Parathyroid adenoma (tissue), 2 donors: ENCODE data around the gene EPHB2.

Experiments
- H2AFZ ChIP-seq: fragments of 300-600 bp; sonication (generic); one replicate; pipeline ENCODE4 v1.7.0; 2017; ENCODE audit warnings: antibody characterized with exemption, mild to moderate bottlenecking
- H3K27ac ChIP-seq: fragments of 300-600 bp; sonication (generic); one replicate; pipeline ENCODE4 v1.7.0; 2017
- H3K27me3 ChIP-seq: fragments of 300-600 bp; sonication (generic); one replicate; pipeline ENCODE4 v1.7.0; 2017; ENCODE audit warnings: low read length; ENCODE audit not compliant: control insufficient read depth, insufficient read depth
- H3K36me3 ChIP-seq: fragments of 300-600 bp; sonication (generic); one replicate; pipeline ENCODE4 v1.7.0; 2017; ENCODE audit warnings: low read length; ENCODE audit not compliant: control insufficient read depth, insufficient read depth
- H3K4me1 ChIP-seq: fragments of 300-600 bp; sonication (generic); one replicate; pipeline ENCODE4 v1.7.0; 2017; ENCODE audit warnings: control low read depth
- H3K4me2 ChIP-seq: fragments of 300-600 bp; sonication (generic); one replicate; pipeline ENCODE4 v1.7.0; 2017; ENCODE audit warnings: low read length
- H3K4me3 ChIP-seq: fragments of 300-600 bp; sonication (generic); one replicate; pipeline ENCODE4 v1.7.0; 2017; ENCODE audit warnings: low read depth, low read length
- H3K79me2 ChIP-seq: fragments of 300-600 bp; sonication (generic); one replicate; pipeline ENCODE4 v1.7.0; 2017; ENCODE audit warnings: control low read depth
- H3K9ac ChIP-seq: fragments of 300-600 bp; sonication (generic); one replicate; pipeline ENCODE4 v1.7.0; 2017; ENCODE audit warnings: mild to moderate bottlenecking
- H3K9me3 ChIP-seq: fragments of 300-600 bp; sonication (generic); one replicate; pipeline ENCODE4 v1.7.0; 2017; ENCODE audit warnings: low read length; ENCODE audit not compliant: control insufficient read depth
- TF ChIP-seq, protein P1 (sequence below): fragments of 300-600 bp; sonication (generic); IDR thresholded peaks from one replicate; pipeline ENCODE4 v1.7.0; 2017; ENCODE audit warnings: antibody characterized with exemption, mild to moderate bottlenecking
- donor health status: primary hyperparathyroidism.

EPHB2 gene

DNA sequence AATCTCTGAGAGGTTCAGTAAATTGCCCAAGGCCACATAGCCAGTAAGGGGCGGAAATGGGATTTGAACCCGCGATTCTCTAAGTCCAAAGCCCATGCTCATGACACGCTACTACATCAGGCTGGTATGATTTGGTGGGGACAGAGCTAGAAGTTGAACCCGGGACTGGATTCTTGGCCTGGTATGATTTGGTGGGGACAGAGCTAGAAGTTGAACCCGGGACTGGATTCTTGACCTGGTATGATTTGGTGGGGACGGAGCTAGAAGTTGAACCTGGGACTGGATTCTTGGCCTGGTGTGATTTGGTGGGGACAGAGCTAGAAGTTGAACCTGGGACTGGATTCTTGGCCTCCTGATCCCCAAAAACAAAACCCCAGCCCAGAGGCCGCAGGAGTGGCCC is 23.0 kb downstream of the EPHB2 start:
- H2AFZ ChIP-seq: no peak overlapping the region
- H3K4me3 ChIP-seq: no peak overlapping the region
- TF ChIP-seq, protein P1, sequence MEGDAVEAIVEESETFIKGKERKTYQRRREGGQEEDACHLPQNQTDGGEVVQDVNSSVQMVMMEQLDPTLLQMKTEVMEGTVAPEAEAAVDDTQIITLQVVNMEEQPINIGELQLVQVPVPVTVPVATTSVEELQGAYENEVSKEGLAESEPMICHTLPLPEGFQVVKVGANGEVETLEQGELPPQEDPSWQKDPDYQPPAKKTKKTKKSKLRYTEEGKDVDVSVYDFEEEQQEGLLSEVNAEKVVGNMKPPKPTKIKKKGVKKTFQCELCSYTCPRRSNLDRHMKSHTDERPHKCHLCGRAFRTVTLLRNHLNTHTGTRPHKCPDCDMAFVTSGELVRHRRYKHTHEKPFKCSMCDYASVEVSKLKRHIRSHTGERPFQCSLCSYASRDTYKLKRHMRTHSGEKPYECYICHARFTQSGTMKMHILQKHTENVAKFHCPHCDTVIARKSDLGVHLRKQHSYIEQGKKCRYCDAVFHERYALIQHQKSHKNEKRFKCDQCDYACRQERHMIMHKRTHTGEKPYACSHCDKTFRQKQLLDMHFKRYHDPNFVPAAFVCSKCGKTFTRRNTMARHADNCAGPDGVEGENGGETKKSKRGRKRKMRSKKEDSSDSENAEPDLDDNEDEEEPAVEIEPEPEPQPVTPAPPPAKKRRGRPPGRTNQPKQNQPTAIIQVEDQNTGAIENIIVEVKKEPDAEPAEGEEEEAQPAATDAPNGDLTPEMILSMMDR: no peak
- no peak overlapping the region for H3K27ac ChIP-seq
- no peak overlapping the region for H3K4me2 ChIP-seq
- no peak overlapping the region for H3K9ac ChIP-seq
- H3K9me3 ChIP-seq: no peaks in the 10 kb centered on the region
- H3K4me1 ChIP-seq: no peaks in the 10 kb centered on the region
- H3K36me3 ChIP-seq: no peaks in the 10 kb centered on the region
- no peaks in the 10 kb centered on the region for H3K27me3 ChIP-seq
- H3K79me2 ChIP-seq: no peaks in the 10 kb centered on the region

DNA sequence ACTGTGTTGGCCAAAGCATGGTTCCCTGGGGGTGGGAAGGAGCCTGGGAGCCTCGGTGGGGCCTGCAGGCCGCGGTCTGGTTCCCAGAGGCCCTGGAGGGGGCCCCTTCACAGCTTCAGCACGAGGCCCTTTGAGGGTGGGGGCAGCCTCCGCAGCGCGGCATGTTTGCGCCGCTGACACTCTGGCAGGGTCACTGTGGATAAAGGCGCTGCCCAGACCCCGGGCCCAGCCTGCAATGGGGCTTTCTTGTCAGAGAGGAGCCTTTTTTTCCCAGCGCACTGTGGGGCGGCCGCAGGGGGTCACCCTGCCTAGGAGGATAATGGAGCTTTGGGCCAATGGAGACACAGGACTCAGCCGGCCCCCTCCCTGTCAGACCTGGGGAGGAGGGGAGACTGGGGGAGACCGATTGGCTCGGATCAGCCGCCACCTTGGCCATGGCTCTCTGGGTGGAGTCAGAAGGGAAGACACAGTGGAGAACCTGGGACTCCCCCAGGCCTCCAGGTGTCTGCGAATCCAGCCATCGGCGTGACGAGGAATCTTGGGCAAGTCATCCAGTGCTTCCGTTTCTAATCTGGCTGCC is 26.0 kb downstream of the EPHB2 start:
- H2AFZ ChIP-seq: no peak overlapping the region
- no peaks in the 10 kb centered on the region for H3K9me3 ChIP-seq
- no peak overlapping the region for H3K9ac ChIP-seq
- no peak overlapping the region for H3K4me2 ChIP-seq
- no peaks in the 10 kb centered on the region for H3K36me3 ChIP-seq
- H3K4me3 ChIP-seq: no peak overlapping the region
- no peaks in the 10 kb centered on the region for H3K79me2 ChIP-seq
- H3K27ac ChIP-seq: no peak overlapping the region
- H3K4me1 ChIP-seq: no peaks in the 10 kb centered on the region
- TF ChIP-seq, protein P1: no peak
- H3K27me3 ChIP-seq: no peaks in the 10 kb centered on the region

DNA sequence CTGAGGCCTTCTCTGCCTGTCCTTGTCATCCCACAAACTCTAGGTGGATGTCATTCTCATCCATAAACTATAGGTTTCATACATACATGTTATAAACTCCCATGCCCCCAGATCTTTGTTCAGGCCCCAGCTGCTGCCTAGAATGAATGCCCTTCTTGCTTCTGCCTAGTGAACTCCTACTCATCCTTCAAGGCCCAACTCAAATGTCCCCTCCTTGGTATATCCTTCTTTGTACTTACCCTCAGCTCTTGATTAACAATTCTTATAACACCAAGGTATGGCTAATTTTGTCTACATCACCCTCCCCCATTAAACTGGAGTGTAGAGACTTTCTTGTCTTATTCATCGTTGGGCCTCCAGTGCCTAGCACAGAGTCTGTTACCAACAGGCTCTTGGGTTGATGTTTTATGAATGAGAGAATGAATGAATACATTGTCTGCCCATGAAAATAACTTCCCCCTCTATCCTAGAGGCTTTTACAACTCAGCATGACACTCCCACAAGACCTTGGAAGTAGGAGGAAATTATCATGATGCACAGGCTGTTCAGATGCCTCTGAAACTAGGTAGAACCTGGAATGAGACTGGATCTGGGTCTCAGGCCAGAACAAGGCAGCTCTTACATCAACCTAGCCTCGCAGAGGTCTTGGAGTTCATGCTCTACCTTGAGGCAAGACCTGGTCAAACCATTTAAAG is 26.9 kb downstream of the EPHB2 start:
- TF ChIP-seq, protein P1: no peak

DNA sequence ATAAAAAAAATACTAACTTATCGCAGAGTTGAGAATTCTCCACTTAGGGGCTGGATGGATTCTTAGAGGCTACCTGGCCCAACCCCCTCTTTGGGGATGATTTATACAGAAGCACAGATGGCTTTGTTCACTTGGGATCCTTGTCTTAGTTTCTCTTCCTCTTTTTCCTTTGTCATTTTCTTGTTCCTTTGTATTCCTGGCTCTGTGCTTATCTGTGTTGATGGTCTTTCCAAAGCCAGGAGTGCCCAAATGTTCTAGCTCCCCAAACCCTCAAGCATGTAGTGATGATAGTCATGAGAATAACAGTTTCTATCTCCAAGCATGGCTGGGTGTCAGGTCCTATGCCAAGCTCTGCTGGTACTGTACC is 27.4 kb downstream of the EPHB2 start:
- TF ChIP-seq, protein P1: no peak
- H3K4me1 ChIP-seq: no peaks in the 10 kb centered on the region
- H3K4me2 ChIP-seq: no peak overlapping the region
- no peaks in the 10 kb centered on the region for H3K27me3 ChIP-seq
- H3K4me3 ChIP-seq: no peak overlapping the region
- no peak overlapping the region for H3K9ac ChIP-seq
- no peaks in the 10 kb centered on the region for H3K79me2 ChIP-seq
- H2AFZ ChIP-seq: no peak overlapping the region
- H3K9me3 ChIP-seq: no peaks in the 10 kb centered on the region
- no peaks in the 10 kb centered on the region for H3K36me3 ChIP-seq
- no peak overlapping the region for H3K27ac ChIP-seq

More for the DNA sequence above, 26.9 kb downstream of the EPHB2 start:
- H3K4me3 ChIP-seq: no peak overlapping the region
- no peaks in the 10 kb centered on the region for H3K9me3 ChIP-seq
- no peaks in the 10 kb centered on the region for H3K27me3 ChIP-seq
- H3K9ac ChIP-seq: no peak overlapping the region
- H2AFZ ChIP-seq: no peak overlapping the region
- H3K27ac ChIP-seq: no peak overlapping the region
- no peaks in the 10 kb centered on the region for H3K4me1 ChIP-seq
- no peaks in the 10 kb centered on the region for H3K36me3 ChIP-seq
- H3K79me2 ChIP-seq: no peaks in the 10 kb centered on the region
- no peak overlapping the region for H3K4me2 ChIP-seq

DNA sequence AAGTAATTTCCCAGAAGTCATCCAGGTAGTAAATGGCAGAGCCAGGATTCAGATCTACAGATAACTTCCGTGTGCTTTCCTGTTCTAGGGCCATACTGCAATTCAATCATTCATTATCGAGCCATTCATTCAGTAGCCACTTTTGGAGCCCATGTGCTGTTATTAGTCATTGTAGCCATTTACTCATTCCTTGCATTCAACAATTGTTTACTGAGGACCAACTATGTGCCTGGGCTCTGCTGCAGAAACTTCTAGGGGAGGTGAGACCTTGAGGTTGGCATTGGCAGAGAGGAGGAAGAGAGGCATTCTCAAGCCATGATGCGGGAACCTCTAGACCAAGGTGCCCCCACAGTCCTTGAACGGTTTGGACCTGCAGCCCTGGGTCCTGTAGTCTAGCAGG is 27.9 kb downstream of the EPHB2 start:
- H3K27me3 ChIP-seq: no peaks in the 10 kb centered on the region
- no peak overlapping the region for H2AFZ ChIP-seq
- TF ChIP-seq, protein P1: no peak
- no peaks in the 10 kb centered on the region for H3K9me3 ChIP-seq
- no peak overlapping the region for H3K9ac ChIP-seq
- H3K36me3 ChIP-seq: no peaks in the 10 kb centered on the region
- H3K4me1 ChIP-seq: no peaks in the 10 kb centered on the region
- H3K27ac ChIP-seq: no peak overlapping the region
- no peak overlapping the region for H3K4me3 ChIP-seq
- H3K79me2 ChIP-seq: no peaks in the 10 kb centered on the region
- H3K4me2 ChIP-seq: no peak overlapping the region
